SK-N-SH treated with all-trans-retinoic acid at 6 μM for 48 hours (cell line): Measurements from ENCODE around the gene TOPBP1.

Experiments
- ATAC-seq: fragments of 200-7000 bp; cut with Tn5 transposase; 3 replicates; pipeline ENCODE4 v1.9.1; 2020; ENCODE audit warnings: mild to moderate bottlenecking, moderate library complexity
- ARNTL ChIP-seq: fragments of 450-650 bp; formaldehyde crosslinking; IDR thresholded peaks from 2 replicates; pipeline ENCODE4 v1.5.0; 2020; ENCODE audit warnings: low read depth, mild to moderate bottlenecking, moderate library complexity, borderline replicate concordance
- BACH2 ChIP-seq: fragments of 250-450 bp; sonication (Bioruptor Pico); IDR thresholded peaks from 2 replicates; pipeline ENCODE4 v1.9.0; 2021; ENCODE audit warnings: mild to moderate bottlenecking, borderline replicate concordance
- CSDC2 ChIP-seq: fragments of 250-450 bp; sonication (Bioruptor Pico); IDR thresholded peaks from 2 replicates; pipeline ENCODE4 v1.5.0; 2020; ENCODE audit warnings: mild to moderate bottlenecking, moderate library complexity
- ESRRG ChIP-seq: fragments of 250-450 bp; sonication (Bioruptor Pico); IDR thresholded peaks from 2 replicates; pipeline ENCODE4 v1.6.1; 2021; ENCODE audit warnings: mild to moderate bottlenecking
- GLIS3 ChIP-seq: fragments of 250-450 bp; sonication (Bioruptor Pico); IDR thresholded peaks from 2 replicates; pipeline ENCODE4 v1.5.0; 2020; ENCODE audit warnings: mild to moderate bottlenecking, moderate library complexity
- ISL1 ChIP-seq: fragments of 250-450 bp; sonication (Bioruptor Pico); IDR thresholded peaks from 2 replicates; pipeline ENCODE4 v2.1.2; 2022; ENCODE audit warnings: mild to moderate bottlenecking, moderate library complexity
- OSR1 ChIP-seq: fragments of 250-450 bp; sonication (Bioruptor Pico); IDR thresholded peaks from 2 replicates; pipeline ENCODE4 v1.8.0; 2022; ENCODE audit warnings: moderate library complexity, mild to moderate bottlenecking, inconsistent platforms
- PPARA ChIP-seq: fragments of 250-450 bp; sonication (Bioruptor Pico); IDR thresholded peaks from 2 replicates; pipeline ENCODE4 v1.5.0; 2020; ENCODE audit warnings: mild to moderate bottlenecking, borderline replicate concordance
- RARB ChIP-seq: fragments of 250-450 bp; sonication (Bioruptor Pico); IDR thresholded peaks from 2 replicates; pipeline ENCODE4 v1.8.0; 2021; ENCODE audit warnings: mild to moderate bottlenecking, moderate library complexity
- SNAI2 ChIP-seq: fragments of 250-450 bp; sonication (Bioruptor Pico); IDR thresholded peaks from 2 replicates; pipeline ENCODE4 v1.5.0; 2020; ENCODE audit warnings: mild to moderate bottlenecking, moderate library complexity
- TCF4 ChIP-seq: fragments of 250-450 bp; sonication (Bioruptor Pico); IDR thresholded peaks from 2 replicates; pipeline ENCODE4 v1.8.0; 2021; ENCODE audit warnings: mild to moderate bottlenecking, moderate library complexity, borderline replicate concordance
- TOX ChIP-seq: fragments of 250-450 bp; sonication (Bioruptor Pico); IDR thresholded peaks from 2 replicates; pipeline ENCODE4 v1.8.0; 2021; ENCODE audit warnings: mild to moderate bottlenecking, moderate library complexity, borderline replicate concordance
- ZNF565 ChIP-seq: fragments of 450-650 bp; formaldehyde crosslinking; conservative IDR thresholded peaks from 2 replicates; pipeline ENCODE4 v1.5.0; 2020; ENCODE audit warnings: low read depth, mild to moderate bottlenecking, moderate library complexity
- ZNF70 ChIP-seq: fragments of 450-650 bp; formaldehyde crosslinking; IDR thresholded peaks from 2 replicates; pipeline ENCODE4 v1.5.0; 2020; ENCODE audit warnings: mild to moderate bottlenecking, moderate library complexity
- TF ChIP-seq, protein P1 (sequence below): fragments of 250-450 bp; sonication (Bioruptor Pico); IDR thresholded peaks from 2 replicates; pipeline ENCODE4 v1.8.0; 2020; ENCODE audit warnings: mild to moderate bottlenecking, moderate library complexity, borderline replicate concordance
- TF ChIP-seq, protein P2 (sequence below): fragments of 250-450 bp; sonication (Bioruptor Pico); IDR thresholded peaks from 2 replicates; pipeline ENCODE4 v1.5.1; 2020; ENCODE audit warnings: low read depth, mild to moderate bottlenecking, moderate library complexity
- TF ChIP-seq, protein P3 (sequence below): fragments of 250-450 bp; sonication (Bioruptor Pico); IDR thresholded peaks from 2 replicates; pipeline ENCODE4 v1.8.0; 2021; ENCODE audit warnings: low read depth, mild to moderate bottlenecking, moderate library complexity, borderline replicate concordance
- TF ChIP-seq, protein P4 (sequence below): fragments of 250-450 bp; sonication (Bioruptor Pico); IDR thresholded peaks from 2 replicates; pipeline ENCODE4 v1.5.1; 2021; ENCODE audit warnings: mild to moderate bottlenecking, moderate library complexity
- TF ChIP-seq, protein P5 (sequence below): fragments of 250-450 bp; sonication (Bioruptor Pico); IDR thresholded peaks from 2 replicates; pipeline ENCODE4 v1.5.0; 2020; ENCODE audit warnings: mild to moderate bottlenecking, moderate library complexity

The TOPBP1 gene

DNA sequence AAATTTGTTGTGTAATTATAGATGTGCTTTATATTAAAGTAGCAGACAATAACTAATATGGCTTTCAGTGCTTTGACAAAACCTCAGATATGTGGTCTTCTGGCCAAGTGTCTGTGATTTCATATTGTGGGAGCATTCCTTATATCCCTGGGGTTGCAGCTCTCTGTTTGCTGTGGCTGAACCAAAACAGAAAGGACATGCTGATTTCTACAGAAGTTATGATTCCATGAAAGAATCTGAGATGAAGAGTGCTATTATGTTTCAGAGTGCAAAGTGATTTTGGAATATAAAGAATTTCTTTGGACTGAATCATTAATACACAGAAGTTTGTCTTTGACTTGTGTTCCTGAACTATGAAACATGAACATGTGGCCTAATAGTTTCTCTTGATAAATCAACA lies 51.7 kb downstream of the TOPBP1 start:
- ATAC-seq, result no peak
- no peak for TF ChIP-seq OSR1 (CRISPR knock-in tag)
- TF ChIP-seq, protein P1, sequence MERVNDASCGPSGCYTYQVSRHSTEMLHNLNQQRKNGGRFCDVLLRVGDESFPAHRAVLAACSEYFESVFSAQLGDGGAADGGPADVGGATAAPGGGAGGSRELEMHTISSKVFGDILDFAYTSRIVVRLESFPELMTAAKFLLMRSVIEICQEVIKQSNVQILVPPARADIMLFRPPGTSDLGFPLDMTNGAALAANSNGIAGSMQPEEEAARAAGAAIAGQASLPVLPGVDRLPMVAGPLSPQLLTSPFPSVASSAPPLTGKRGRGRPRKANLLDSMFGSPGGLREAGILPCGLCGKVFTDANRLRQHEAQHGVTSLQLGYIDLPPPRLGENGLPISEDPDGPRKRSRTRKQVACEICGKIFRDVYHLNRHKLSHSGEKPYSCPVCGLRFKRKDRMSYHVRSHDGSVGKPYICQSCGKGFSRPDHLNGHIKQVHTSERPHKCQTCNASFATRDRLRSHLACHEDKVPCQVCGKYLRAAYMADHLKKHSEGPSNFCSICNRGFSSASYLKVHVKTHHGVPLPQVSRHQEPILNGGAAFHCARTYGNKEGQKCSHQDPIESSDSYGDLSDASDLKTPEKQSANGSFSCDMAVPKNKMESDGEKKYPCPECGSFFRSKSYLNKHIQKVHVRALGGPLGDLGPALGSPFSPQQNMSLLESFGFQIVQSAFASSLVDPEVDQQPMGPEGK, result no peak
- TF ChIP-seq, protein P2, sequence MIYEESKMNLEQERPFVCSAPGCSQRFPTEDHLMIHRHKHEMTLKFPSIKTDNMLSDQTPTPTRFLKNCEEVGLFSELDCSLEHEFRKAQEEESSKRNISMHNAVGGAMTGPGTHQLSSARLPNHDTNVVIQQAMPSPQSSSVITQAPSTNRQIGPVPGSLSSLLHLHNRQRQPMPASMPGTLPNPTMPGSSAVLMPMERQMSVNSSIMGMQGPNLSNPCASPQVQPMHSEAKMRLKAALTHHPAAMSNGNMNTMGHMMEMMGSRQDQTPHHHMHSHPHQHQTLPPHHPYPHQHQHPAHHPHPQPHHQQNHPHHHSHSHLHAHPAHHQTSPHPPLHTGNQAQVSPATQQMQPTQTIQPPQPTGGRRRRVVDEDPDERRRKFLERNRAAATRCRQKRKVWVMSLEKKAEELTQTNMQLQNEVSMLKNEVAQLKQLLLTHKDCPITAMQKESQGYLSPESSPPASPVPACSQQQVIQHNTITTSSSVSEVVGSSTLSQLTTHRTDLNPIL (CRISPR knock-in tag), result no peak
- no peak for TF ChIP-seq TOX
- TF ChIP-seq, protein P3, sequence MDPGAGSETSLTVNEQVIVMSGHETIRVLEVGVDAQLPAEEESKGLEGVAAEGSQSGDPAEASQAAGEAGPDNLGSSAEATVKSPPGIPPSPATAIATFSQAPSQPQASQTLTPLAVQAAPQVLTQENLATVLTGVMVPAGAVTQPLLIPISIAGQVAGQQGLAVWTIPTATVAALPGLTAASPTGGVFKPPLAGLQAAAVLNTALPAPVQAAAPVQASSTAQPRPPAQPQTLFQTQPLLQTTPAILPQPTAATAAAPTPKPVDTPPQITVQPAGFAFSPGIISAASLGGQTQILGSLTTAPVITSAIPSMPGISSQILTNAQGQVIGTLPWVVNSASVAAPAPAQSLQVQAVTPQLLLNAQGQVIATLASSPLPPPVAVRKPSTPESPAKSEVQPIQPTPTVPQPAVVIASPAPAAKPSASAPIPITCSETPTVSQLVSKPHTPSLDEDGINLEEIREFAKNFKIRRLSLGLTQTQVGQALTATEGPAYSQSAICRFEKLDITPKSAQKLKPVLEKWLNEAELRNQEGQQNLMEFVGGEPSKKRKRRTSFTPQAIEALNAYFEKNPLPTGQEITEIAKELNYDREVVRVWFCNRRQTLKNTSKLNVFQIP, result no peak
- TF ChIP-seq CSDC2, result no peak
- TF ChIP-seq, protein P4, sequence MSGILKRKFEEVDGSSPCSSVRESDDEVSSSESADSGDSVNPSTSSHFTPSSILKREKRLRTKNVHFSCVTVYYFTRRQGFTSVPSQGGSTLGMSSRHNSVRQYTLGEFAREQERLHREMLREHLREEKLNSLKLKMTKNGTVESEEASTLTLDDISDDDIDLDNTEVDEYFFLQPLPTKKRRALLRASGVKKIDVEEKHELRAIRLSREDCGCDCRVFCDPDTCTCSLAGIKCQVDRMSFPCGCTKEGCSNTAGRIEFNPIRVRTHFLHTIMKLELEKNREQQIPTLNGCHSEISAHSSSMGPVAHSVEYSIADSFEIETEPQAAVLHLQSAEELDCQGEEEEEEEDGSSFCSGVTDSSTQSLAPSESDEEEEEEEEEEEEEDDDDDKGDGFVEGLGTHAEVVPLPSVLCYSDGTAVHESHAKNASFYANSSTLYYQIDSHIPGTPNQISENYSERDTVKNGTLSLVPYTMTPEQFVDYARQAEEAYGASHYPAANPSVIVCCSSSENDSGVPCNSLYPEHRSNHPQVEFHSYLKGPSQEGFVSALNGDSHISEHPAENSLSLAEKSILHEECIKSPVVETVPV (CRISPR knock-in tag), result no peak
- no peak for TF ChIP-seq ARNTL (CRISPR knock-in tag)
- no peak for TF ChIP-seq BACH2 (CRISPR knock-in tag)
- TF ChIP-seq, protein P5, sequence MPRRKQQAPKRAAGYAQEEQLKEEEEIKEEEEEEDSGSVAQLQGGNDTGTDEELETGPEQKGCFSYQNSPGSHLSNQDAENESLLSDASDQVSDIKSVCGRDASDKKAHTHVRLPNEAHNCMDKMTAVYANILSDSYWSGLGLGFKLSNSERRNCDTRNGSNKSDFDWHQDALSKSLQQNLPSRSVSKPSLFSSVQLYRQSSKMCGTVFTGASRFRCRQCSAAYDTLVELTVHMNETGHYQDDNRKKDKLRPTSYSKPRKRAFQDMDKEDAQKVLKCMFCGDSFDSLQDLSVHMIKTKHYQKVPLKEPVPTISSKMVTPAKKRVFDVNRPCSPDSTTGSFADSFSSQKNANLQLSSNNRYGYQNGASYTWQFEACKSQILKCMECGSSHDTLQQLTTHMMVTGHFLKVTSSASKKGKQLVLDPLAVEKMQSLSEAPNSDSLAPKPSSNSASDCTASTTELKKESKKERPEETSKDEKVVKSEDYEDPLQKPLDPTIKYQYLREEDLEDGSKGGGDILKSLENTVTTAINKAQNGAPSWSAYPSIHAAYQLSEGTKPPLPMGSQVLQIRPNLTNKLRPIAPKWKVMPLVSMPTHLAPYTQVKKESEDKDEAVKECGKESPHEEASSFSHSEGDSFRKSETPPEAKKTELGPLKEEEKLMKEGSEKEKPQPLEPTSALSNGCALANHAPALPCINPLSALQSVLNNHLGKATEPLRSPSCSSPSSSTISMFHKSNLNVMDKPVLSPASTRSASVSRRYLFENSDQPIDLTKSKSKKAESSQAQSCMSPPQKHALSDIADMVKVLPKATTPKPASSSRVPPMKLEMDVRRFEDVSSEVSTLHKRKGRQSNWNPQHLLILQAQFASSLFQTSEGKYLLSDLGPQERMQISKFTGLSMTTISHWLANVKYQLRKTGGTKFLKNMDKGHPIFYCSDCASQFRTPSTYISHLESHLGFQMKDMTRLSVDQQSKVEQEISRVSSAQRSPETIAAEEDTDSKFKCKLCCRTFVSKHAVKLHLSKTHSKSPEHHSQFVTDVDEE (CRISPR knock-in tag), result no peak
- TF ChIP-seq ESRRG (CRISPR knock-in tag), result no peak
- TF ChIP-seq TCF4 (CRISPR knock-in tag), result no peak
- no peak for TF ChIP-seq ZNF70
- no peak for TF ChIP-seq SNAI2 (CRISPR knock-in tag)
- TF ChIP-seq ISL1 (CRISPR knock-in tag), result no peak
- no peak for TF ChIP-seq ZNF565 (CRISPR knock-in tag)

DNA sequence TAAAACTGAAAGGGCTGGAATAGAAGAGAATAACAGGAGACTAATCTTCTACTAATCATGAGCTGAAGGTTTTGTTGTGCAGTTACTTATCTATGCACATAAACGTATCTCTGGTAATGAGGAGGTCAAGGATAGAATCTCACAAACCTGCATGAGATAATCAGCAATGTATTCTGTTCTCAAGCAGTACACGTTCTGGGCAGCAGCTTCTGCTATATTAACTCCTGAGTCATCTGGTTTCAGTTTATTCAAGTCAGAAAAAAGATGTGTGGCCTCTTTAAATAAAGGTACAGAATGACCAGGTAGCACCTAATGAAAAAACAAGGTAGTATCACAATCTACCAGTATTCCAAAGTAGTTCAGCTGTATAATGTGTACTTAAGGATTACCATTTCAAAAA lies 53.4 kb downstream of the TOPBP1 start:
- TF ChIP-seq TCF4 (CRISPR knock-in tag) (no peak), RARB (no peak), SNAI2 (CRISPR knock-in tag) (no peak), ZNF70 (no peak)
- ATAC-seq, result no peak

DNA sequence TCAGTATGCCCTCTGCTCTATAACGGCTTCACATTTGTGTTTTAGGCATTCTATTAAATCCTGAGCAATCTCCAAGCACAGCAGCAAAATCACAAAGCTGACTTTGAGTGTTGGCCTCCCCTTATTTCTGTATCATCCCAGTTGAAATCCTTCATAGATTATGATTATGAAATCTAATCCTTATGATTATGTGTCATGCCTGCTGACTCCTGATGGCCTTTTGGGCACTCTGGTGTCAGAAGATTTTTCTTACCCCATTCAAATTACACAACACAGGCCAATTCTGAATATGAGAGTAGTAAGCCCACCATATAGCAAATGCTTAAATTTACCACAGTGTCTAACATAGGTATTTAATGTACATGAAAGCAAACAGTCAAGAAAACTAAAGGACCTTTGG lies 53.9 kb downstream of the TOPBP1 start:
- TF ChIP-seq, protein P3, result no peak
- no peak for TF ChIP-seq BACH2 (CRISPR knock-in tag)
- no peak for TF ChIP-seq ISL1 (CRISPR knock-in tag)
- no peak for TF ChIP-seq PPARA (CRISPR knock-in tag)
- no peak for TF ChIP-seq GLIS3 (CRISPR knock-in tag)
- TF ChIP-seq, protein P2 (CRISPR knock-in tag), result no peak
- TF ChIP-seq OSR1 (CRISPR knock-in tag), result no peak
- TF ChIP-seq SNAI2 (CRISPR knock-in tag), result no peak
- no peak for TF ChIP-seq CSDC2
- no peak for TF ChIP-seq ESRRG (CRISPR knock-in tag)
- no peak for TF ChIP-seq ZNF565 (CRISPR knock-in tag)
- no peak for TF ChIP-seq RARB
- TF ChIP-seq, protein P1, result no peak
- no peak for ATAC-seq
